ENCODE results near the gene WIPF1.

The WIPF1 gene

DNA sequence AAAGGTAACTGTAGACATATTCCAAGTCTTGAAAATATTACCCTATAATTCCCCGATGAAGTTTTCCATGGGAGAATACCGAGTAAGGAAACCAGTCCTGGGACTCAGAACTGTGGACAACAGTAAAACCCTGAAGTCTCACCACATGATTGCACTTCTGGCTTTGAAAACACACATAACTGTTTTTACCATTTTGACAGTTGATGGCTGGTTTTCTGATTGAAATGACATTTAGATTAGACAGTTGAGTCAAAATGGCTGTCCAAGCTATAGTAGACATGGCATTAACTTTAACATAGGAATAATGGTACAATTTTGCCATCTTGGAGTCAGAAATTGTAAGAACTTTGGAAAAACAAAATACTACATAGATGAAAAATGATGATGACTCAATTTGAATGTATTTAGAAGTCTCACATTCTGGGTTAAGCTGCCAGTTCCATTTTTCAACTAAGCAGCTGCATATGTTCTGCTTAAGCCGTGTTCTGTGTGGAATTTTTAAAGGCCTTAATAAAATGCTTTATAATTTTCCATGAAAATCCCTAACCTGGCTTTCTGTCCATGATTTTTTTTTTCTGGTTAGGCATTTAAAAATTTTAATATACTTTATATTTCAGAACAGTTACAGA, 38.3 kb upstream of the WIPF1 start:
- TF ChIP-seq, protein P1, sequence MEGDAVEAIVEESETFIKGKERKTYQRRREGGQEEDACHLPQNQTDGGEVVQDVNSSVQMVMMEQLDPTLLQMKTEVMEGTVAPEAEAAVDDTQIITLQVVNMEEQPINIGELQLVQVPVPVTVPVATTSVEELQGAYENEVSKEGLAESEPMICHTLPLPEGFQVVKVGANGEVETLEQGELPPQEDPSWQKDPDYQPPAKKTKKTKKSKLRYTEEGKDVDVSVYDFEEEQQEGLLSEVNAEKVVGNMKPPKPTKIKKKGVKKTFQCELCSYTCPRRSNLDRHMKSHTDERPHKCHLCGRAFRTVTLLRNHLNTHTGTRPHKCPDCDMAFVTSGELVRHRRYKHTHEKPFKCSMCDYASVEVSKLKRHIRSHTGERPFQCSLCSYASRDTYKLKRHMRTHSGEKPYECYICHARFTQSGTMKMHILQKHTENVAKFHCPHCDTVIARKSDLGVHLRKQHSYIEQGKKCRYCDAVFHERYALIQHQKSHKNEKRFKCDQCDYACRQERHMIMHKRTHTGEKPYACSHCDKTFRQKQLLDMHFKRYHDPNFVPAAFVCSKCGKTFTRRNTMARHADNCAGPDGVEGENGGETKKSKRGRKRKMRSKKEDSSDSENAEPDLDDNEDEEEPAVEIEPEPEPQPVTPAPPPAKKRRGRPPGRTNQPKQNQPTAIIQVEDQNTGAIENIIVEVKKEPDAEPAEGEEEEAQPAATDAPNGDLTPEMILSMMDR (conservative IDR thresholded peaks at IDR 0.05; ENCODE audit: low read depth): no peak
- DNase-seq (ENCODE audit: low spot score): no peak
- ChIA-PET POLR2A (ENCODE audit: low non-redundant PET) (no interaction called here), CTCF (interaction anchor here (0.6 kb wide), 1 partner anchor 401 kb away, joined by 4 read pairs; no protein-coding TSS in a partner anchor)
- H3K27ac ChIP-seq: no peak overlapping the region

DNA sequence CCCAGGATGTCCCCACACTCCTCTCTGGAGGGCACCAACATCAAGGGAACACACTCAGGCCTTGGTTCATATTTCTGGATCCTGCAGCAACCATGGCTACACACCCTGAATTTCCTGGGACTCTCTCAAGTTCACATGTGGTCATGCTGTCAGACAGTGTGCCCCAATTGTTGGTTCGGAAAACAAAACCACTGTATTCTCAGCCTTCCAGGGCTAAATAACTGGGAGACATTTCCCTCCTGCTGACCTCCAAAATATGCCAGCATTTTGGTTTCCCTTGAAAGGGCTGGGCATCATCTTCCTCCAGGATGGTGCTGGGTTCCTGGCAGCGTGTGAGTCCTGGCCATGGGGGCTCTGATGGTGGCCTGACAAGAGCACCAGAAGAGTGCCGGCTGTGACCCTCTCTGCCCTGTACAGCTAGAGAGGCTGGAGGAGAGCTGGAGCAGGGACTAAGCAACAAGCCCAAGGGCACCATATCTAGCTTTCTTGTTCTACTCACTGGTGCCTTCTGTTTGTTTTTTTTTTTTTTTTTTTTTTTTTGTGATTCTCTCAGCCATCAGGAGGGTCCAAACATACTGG, 37.5 kb upstream of the WIPF1 start:
- POLR2A ChIA-PET (ENCODE audit: low non-redundant PET): no interaction called here
- TF ChIP-seq, protein P1 (conservative IDR thresholded peaks at IDR 0.05; ENCODE audit: low read depth): no peak
- no peak for DNase-seq (ENCODE audit: low spot score)
- CTCF ChIA-PET: no interaction called here
- H3K27ac ChIP-seq: no peak overlapping the region

DNA sequence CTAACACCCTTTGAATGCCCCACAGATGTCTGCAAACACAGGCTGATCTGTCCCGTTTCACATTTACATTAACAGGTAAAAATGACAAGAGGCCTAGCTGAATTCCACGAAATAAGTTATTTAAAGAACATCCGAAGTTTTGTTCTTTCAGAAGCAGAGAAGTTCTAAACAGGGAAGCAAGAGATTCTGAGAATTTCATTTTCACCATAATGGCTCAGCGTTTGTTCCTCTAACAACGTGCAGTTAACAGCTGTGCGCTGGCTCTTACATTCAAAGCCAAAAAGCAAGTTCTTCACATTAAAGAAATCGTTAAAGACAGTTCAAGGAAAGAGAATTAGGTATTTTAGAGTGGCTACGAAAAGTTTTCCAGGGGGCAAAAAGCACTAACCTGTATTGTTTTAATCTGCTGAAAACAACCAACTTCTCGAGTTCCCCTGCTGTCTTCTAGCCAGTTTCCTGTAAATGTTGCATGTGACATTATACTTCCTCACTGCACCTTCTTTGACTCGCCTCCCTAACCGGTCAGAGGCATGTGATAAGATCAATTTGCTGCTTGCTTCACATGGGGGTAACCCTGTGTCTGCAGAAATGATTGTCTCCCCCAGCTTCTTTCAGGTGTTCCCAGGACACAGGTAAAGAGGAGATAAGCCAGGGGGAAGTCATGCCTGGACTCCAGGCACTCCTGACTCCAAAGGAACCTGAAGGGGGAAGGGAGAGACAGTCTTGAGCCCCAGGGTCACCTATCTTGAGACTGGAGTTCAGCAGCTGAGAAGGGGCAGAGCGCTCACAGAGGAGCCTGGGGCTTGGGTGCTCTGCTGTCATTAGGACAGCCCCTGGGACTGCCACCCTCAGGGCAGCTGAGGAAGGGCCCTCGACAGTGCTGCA, 36.8 kb upstream of the WIPF1 start:
- no peak for DNase-seq (ENCODE audit: low spot score)
- no peak overlapping the region for H3K27ac ChIP-seq
- POLR2A ChIA-PET (ENCODE audit: low non-redundant PET): no interaction called here
- CTCF ChIA-PET: interaction anchor here (0.8 kb wide), 1 partner anchor 171 kb away, joined by 3 read pairs; no protein-coding TSS in a partner anchor
- TF ChIP-seq, protein P1 (conservative IDR thresholded peaks at IDR 0.05; ENCODE audit: low read depth): no peak

DNA sequence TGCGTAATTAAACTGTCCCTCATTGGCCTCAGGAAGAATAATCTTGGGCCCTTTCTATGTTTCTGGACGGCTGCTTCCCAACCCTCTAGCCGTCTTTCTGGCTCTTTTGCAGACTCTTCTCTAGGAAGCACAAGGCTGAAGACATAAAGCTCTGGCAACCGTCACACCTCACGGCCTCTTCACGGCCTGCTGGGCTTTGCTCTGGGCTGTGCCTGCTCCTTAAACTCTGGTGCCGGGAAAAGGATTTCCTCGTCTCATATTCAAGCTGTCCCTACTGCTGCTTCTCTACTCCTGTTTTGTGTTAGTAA, 36.0 kb upstream of the WIPF1 start:
- TF ChIP-seq, protein P1 (conservative IDR thresholded peaks at IDR 0.05; ENCODE audit: low read depth): no peak
- CTCF ChIA-PET: no interaction called here
- H3K27ac ChIP-seq: no peak overlapping the region
- POLR2A ChIA-PET (ENCODE audit: low non-redundant PET): no interaction called here
- DNase-seq (ENCODE audit: low spot score): no peak

DNA sequence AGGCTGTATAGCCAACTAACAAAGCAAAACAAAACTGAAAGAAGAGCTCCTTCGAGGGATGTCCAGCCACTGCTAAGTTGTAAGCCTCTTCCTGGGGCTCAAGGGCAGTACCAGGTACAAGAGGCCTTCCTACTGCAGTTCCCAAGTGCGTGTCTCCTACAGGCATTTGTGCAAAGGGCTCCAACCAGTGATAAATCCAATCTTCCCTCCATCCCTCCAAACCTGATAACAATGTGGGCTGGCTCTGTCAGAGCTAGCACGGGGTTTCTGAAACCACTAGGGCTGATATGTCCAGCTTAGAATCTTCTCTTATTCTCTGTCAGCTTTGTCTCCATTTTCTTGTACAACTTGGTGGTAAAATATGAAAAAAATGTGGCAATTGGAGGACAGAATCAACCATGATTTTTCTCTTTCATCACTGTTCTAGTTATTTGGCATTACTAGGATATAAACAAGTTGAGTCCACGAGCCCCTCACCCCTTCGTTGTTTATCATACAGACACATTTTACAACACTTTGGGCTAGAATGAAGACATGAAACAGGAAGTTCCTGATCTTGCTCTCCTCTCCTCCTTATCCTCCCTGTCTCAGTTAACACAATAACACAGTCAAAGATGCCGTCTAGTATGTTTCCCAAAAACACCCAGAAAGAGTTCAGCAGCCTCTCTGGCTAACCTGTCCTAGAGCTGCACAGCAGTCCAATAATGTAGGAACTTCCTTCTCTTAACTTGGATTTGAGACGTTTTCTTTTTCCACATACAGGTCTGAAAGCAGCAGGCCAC, 35.4 kb upstream of the WIPF1 start:
- ChIA-PET CTCF (no interaction called here), POLR2A (ENCODE audit: low non-redundant PET) (no interaction called here)
- TF ChIP-seq, protein P1 (conservative IDR thresholded peaks at IDR 0.05; ENCODE audit: low read depth): no peak
- no peak for DNase-seq (ENCODE audit: low spot score)
- H3K27ac ChIP-seq: no peak overlapping the region
